ENCODE measurements around the gene HCLS1.

GRCh38 chr3:121690777-121691405 lies 30.2 kb upstream of the HCLS1 start:
- no peak for TF ChIP-seq POLR2AphosphoS5 (IDR thresholded peaks at IDR 0.05; ENCODE audit: low read depth, low read length)
- no peak for TF ChIP-seq REST (IDR thresholded peaks at IDR 0.05; ENCODE audit: insufficient read depth in 1 of 2, low read depth in 2 of 2, low read length in 2 of 2)
- TF ChIP-seq TAF1 (IDR thresholded peaks at IDR 0.05; ENCODE audit: borderline replicate concordance, insufficient read depth, low read length), result no peak
